Fibroblast of lung (primary cell): Measurements from ENCODE around the gene MB21D2. TPM values are rescaled to one million over a fixed set of nuclear protein-coding genes. Genes with fewer than 3 reads are reported as not detected.

Experiments used
- DNase-seq, 2 donors: peaks; one replicate each; pipeline versions ENCODE4 v3.0.0 to v3.0.0-alpha.2; 2010; ENCODE audit warnings: low read depth in 2 of 2
- H2AFZ ChIP-seq: 2 replicates; pipeline ENCODE4 v1.5.1; 2012; ENCODE audit warnings: low read length, control low read depth, inconsistent platforms
- H3K27ac ChIP-seq: 2 replicates; pipeline ENCODE4 v1.5.1; 2011; ENCODE audit warnings: low read length, control low read depth; ENCODE audit not compliant: insufficient read depth
- H3K27me3 ChIP-seq: 2 replicates; pipeline ENCODE4 v1.5.1; 2011; ENCODE audit warnings: mild to moderate bottlenecking, low read length; ENCODE audit not compliant: control insufficient read depth, insufficient read depth
- H3K36me3 ChIP-seq: 2 replicates; pipeline ENCODE4 v1.5.1; 2011; ENCODE audit warnings: low read length; ENCODE audit not compliant: control insufficient read depth, insufficient read depth
- H3K4me1 ChIP-seq: 2 replicates; pipeline ENCODE4 v1.5.1; 2011; ENCODE audit warnings: low read length; ENCODE audit not compliant: control insufficient read depth, insufficient read depth; ENCODE audit errors: extremely low read depth
- H3K4me2 ChIP-seq: 2 replicates; pipeline ENCODE4 v1.5.1; 2011; ENCODE audit warnings: low read length, control low read depth; ENCODE audit not compliant: insufficient read depth; ENCODE audit errors: extremely low read depth
- H3K4me3 ChIP-seq, 4 experiments: fragments of 200-600 bp in 1 of 4; sonication (generic) in 1 of 4; replicated peaks in 1 of 4; 2 replicates each; pipeline ENCODE4 v1.5.1; 2011 to 2016; ENCODE audit warnings: low read length in 4 of 4, low read depth in 3 of 4, mild to moderate bottlenecking in 3 of 4, control low read depth in 2 of 4, inconsistent platforms in 1 of 4, mixed read lengths in 1 of 4; ENCODE audit not compliant: insufficient read depth in 1 of 4; ENCODE audit errors: control extremely low read depth in 1 of 4
- H3K79me2 ChIP-seq: 2 replicates; pipeline ENCODE4 v1.5.1; 2012; ENCODE audit warnings: mild to moderate bottlenecking, low read length, inconsistent platforms; ENCODE audit not compliant: control insufficient read depth, insufficient read depth
- H3K9ac ChIP-seq: 2 replicates; pipeline ENCODE4 v1.5.1; 2011; ENCODE audit warnings: mild to moderate bottlenecking, low read length, control low read depth; ENCODE audit not compliant: insufficient read depth
- H3K9me3 ChIP-seq: 2 replicates; pipeline ENCODE4 v1.5.1; 2012; ENCODE audit warnings: low read depth, low read length; ENCODE audit not compliant: control insufficient read depth, insufficient read depth
- H4K20me1 ChIP-seq: 2 replicates; pipeline ENCODE4 v1.5.1; 2011; ENCODE audit warnings: low read length; ENCODE audit not compliant: control insufficient read depth, insufficient read depth; ENCODE audit errors: extremely low read depth
- EZH2 ChIP-seq: IDR thresholded peaks from 2 replicates; pipeline ENCODE4 v1.5.1; 2012; ENCODE audit warnings: low read length, control low read depth, mild to moderate bottlenecking; ENCODE audit errors: missing control alignments
- polyA plus RNA-seq, 2 donors: library from polyadenylated mRNA; depleted of rRNA in 1 of 2; stranded (reverse) in 1 of 2; unstranded in 1 of 2; fragments of >200 nt; gene quantifications; 2 replicates each; pipeline ENCODE4 v1.2.1, GENCODE V29; 2011 to 2012; ENCODE audit warnings: missing spikeins in 1 of 2
- total RNA-seq: library from RNA; depleted of rRNA; stranded (reverse); fragments of >200 nt; gene quantifications from 2 replicates; pipeline ENCODE4 v1.2.1, GENCODE V29; 2014
- TF ChIP-seq, protein P1 (sequence below), 2 donors: IDR thresholded peaks in 1 of 2; conservative IDR thresholded peaks in 1 of 2; 1 replicate in 1 of 2; 2 replicates in 1 of 2; pipeline ENCODE4 v1.5.1; 2011 to 2012; ENCODE audit warnings: low read length in 2 of 2, control low read depth in 1 of 2, inconsistent platforms in 1 of 2, low read depth in 1 of 2, mild to moderate bottlenecking in 1 of 2

Gene MB21D2
- total and polyA plus RNA-seq, 2 donors (not counting 1 experiment from before 2014, with no cell fraction given): 3.5 to 11.4 TPM

- H3K9ac ChIP-seq: no peak overlapping the region
- no peak overlapping the region for H2AFZ ChIP-seq
- DNase-seq: peak; percentile 56 to 97
- no peak overlapping the region for H3K4me3 ChIP-seq
- H3K9me3 ChIP-seq: no peaks in the 10 kb centered on the region
- H3K27ac ChIP-seq: peak overlapping the region; percentile 59
- no peaks in the 10 kb centered on the region for H3K36me3 ChIP-seq
- no peaks in the 10 kb centered on the region for H4K20me1 ChIP-seq
- peaks cover 37% of the 10 kb centered on the region for H3K4me1 ChIP-seq
- H3K27me3 ChIP-seq: no peaks in the 10 kb centered on the region
- H3K4me2 ChIP-seq: no peak overlapping the region
- TF ChIP-seq EZH2: no peak
- TF ChIP-seq, protein P1, sequence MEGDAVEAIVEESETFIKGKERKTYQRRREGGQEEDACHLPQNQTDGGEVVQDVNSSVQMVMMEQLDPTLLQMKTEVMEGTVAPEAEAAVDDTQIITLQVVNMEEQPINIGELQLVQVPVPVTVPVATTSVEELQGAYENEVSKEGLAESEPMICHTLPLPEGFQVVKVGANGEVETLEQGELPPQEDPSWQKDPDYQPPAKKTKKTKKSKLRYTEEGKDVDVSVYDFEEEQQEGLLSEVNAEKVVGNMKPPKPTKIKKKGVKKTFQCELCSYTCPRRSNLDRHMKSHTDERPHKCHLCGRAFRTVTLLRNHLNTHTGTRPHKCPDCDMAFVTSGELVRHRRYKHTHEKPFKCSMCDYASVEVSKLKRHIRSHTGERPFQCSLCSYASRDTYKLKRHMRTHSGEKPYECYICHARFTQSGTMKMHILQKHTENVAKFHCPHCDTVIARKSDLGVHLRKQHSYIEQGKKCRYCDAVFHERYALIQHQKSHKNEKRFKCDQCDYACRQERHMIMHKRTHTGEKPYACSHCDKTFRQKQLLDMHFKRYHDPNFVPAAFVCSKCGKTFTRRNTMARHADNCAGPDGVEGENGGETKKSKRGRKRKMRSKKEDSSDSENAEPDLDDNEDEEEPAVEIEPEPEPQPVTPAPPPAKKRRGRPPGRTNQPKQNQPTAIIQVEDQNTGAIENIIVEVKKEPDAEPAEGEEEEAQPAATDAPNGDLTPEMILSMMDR (conservative IDR thresholded peaks at IDR 0.05 in 1 of 2, IDR thresholded peaks at IDR 0.05 in 1 of 2; ENCODE audit: low read depth in 1 of 2, low read length in 2 of 2): no peak
- peaks cover 40% of the 10 kb centered on the region for H3K79me2 ChIP-seq
These were observed 30.6 kb downstream of the MB21D2 start for GRCh38 chr3:192887047-192887446.

- Histone ChIP-seq H2AFZ (no peak overlapping the region), H3K9me3 (no peaks in the 10 kb centered on the region), H3K36me3 (no peaks in the 10 kb centered on the region), H3K27ac (peak overlapping the region; percentile 8), H3K4me1 (peaks cover 43% of the 10 kb centered on the region), H4K20me1 (no peaks in the 10 kb centered on the region), H3K79me2 (peaks cover 39% of the 10 kb centered on the region), H3K9ac (no peak overlapping the region), H3K4me2 (no peak overlapping the region), H3K4me3 (no peak overlapping the region), H3K27me3 (no peaks in the 10 kb centered on the region)
- DNase-seq: peak in 1 of 2 donors; percentile 86
- TF ChIP-seq EZH2: no peak
- TF ChIP-seq, protein P1 (conservative IDR thresholded peaks at IDR 0.05 in 1 of 2, IDR thresholded peaks at IDR 0.05 in 1 of 2; ENCODE audit: low read depth in 1 of 2, low read length in 2 of 2): no peak
These were observed 32.6 kb downstream of the MB21D2 start for GRCh38 chr3:192884777-192885773.

- no peak overlapping the region for H3K9ac ChIP-seq
- TF ChIP-seq, protein P1 (conservative IDR thresholded peaks at IDR 0.05 in 1 of 2, IDR thresholded peaks at IDR 0.05 in 1 of 2; ENCODE audit: low read depth in 1 of 2, low read length in 2 of 2): no peak
- no peak for TF ChIP-seq EZH2
- H3K4me3 ChIP-seq: no peak overlapping the region
- no peaks in the 10 kb centered on the region for H3K9me3 ChIP-seq
- peaks cover 39% of the 10 kb centered on the region for H3K4me1 ChIP-seq
- peak in 1 of 2 donors; percentile 68 for DNase-seq
- no peak overlapping the region for H2AFZ ChIP-seq
- H3K4me2 ChIP-seq: no peak overlapping the region
- no peaks in the 10 kb centered on the region for H3K36me3 ChIP-seq
- no peaks in the 10 kb centered on the region for H4K20me1 ChIP-seq
- H3K27me3 ChIP-seq: no peaks in the 10 kb centered on the region
- peaks cover 39% of the 10 kb centered on the region for H3K79me2 ChIP-seq
- peak overlapping the region; percentile 46 for H3K27ac ChIP-seq
These were observed 34.1 kb downstream of the MB21D2 start for GRCh38 chr3:192883512-192883911.
